GM23338 (cell line): ENCODE results near the gene MINDY4. TPM values are rescaled to one million over a fixed set of nuclear protein-coding genes. Genes with fewer than 3 reads are reported as not detected.

ENCODE experiments used
- CREB1 ChIP-seq: fragments of 250-450 bp; sonication (Bioruptor Pico); IDR thresholded peaks from 2 replicates; pipeline ENCODE4 v1.5.0; 2020; ENCODE audit warnings: low read depth, mild to moderate bottlenecking, moderate library complexity
- EZH2 ChIP-seq: fragments of 200-600 bp; sonication (generic); IDR thresholded peaks from one replicate; pipeline ENCODE4 v1.8.0; 2017; ENCODE audit warnings: antibody characterized with exemption, mild to moderate bottlenecking, low read depth; ENCODE audit not compliant: unreplicated experiment
- JUNB ChIP-seq: IDR thresholded peaks from one replicate; pipeline ENCODE4 v1.6.1; 2016; ENCODE audit warnings: antibody characterized with exemption; ENCODE audit not compliant: unreplicated experiment
- STAT1 ChIP-seq: IDR thresholded peaks from one replicate; pipeline ENCODE4 v1.6.1; 2016; ENCODE audit warnings: antibody characterized with exemption; ENCODE audit not compliant: unreplicated experiment
- ZNF462 ChIP-seq: fragments of 250-450 bp; sonication (Bioruptor Pico); IDR thresholded peaks from 2 replicates; pipeline ENCODE4 v1.5.0; 2020; ENCODE audit warnings: mild to moderate bottlenecking, moderate library complexity
- polyA plus RNA-seq: library from polyadenylated mRNA; unstranded; fragments of >200 nt; fragmentation: Nextera tagmentation; extraction: Ambion mirVana; gene quantifications from 2 replicates; pipeline ENCODE4 v1.2.1, GENCODE V29; 2016
- total RNA-seq: library from RNA; depleted of rRNA; stranded (reverse); fragments of >200 nt; shearing (Covaris generic); gene quantifications from 2 replicates; pipeline ENCODE4 v1.2.3, GENCODE V29; 2014
- TF ChIP-seq, protein P1 (sequence below): IDR thresholded peaks from 2 replicates; pipeline ENCODE4 v1.6.1; 2016; ENCODE audit warnings: antibody characterized with exemption
- TF ChIP-seq, protein P2 (sequence below), 2 experiments: fragments of 200-600 bp in 1 of 2; sonication (generic) in 1 of 2; conservative IDR thresholded peaks; 2 replicates each; pipeline versions ENCODE4 v1.5.1 to v1.6.1; 2016 to 2017; ENCODE audit warnings: antibody characterized with exemption in 2 of 2, low read depth in 2 of 2, mild to moderate bottlenecking in 2 of 2, moderate library complexity in 1 of 2

MINDY4 gene
- total and polyA plus RNA-seq, 2 experiments from 2014 or later, result 1.7 to 4.4 TPM

GRCh38 chr7:30817371-30817767 is 46.2 kb downstream of the MINDY4 start (continued):
- no peak for TF ChIP-seq ZNF462 (CRISPR knock-in tag)
- TF ChIP-seq EZH2, result no peak
- TF ChIP-seq, protein P1, sequence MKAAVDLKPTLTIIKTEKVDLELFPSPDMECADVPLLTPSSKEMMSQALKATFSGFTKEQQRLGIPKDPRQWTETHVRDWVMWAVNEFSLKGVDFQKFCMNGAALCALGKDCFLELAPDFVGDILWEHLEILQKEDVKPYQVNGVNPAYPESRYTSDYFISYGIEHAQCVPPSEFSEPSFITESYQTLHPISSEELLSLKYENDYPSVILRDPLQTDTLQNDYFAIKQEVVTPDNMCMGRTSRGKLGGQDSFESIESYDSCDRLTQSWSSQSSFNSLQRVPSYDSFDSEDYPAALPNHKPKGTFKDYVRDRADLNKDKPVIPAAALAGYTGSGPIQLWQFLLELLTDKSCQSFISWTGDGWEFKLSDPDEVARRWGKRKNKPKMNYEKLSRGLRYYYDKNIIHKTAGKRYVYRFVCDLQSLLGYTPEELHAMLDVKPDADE, result no peak
- no peak for TF ChIP-seq STAT1
- no peak for TF ChIP-seq CREB1
- no peak for TF ChIP-seq JUNB
- TF ChIP-seq, protein P2, sequence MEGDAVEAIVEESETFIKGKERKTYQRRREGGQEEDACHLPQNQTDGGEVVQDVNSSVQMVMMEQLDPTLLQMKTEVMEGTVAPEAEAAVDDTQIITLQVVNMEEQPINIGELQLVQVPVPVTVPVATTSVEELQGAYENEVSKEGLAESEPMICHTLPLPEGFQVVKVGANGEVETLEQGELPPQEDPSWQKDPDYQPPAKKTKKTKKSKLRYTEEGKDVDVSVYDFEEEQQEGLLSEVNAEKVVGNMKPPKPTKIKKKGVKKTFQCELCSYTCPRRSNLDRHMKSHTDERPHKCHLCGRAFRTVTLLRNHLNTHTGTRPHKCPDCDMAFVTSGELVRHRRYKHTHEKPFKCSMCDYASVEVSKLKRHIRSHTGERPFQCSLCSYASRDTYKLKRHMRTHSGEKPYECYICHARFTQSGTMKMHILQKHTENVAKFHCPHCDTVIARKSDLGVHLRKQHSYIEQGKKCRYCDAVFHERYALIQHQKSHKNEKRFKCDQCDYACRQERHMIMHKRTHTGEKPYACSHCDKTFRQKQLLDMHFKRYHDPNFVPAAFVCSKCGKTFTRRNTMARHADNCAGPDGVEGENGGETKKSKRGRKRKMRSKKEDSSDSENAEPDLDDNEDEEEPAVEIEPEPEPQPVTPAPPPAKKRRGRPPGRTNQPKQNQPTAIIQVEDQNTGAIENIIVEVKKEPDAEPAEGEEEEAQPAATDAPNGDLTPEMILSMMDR (conservative IDR thresholded peaks at IDR 0.05; ENCODE audit: low read depth in 2 of 2), result no peak
